ENCODE measurements around the gene THBS2. TPM values are rescaled to one million over a fixed set of nuclear protein-coding genes. Genes with fewer than 3 reads are reported as not detected.

Gene THBS2
- total and polyA plus RNA-seq, 10 of the 15 experiments (the other 5 are each of a cell fraction or from before 2014, with no cell fraction given): 0.07 to 0.10 TPM; not detected in 8

DNA sequence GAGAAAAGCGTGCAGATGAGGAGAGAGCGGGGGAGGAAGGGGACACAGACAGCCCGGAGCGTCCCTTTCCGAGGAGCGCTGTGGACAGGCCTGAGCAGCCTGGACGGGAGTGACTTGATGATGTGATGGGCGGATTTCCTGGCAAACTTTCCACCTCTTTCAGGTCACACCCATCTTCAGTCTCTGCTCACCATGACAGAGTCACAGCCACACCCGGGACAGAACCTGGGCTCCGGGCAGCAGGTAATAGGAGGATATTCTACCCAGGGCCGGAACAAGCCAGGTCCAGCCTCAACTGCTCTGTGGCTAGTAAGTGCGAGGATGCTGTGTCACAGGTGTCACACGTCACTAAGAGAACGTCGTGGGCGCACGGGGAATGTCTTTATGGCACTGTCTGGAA is 84.3 kb downstream of the THBS2 start:
- H3K27me3 ChIP-seq (replicated peaks in 1 of 2; ENCODE audit: control insufficient read depth in 2 of 2, insufficient read depth in 2 of 2, low read length in 1 of 2): no peaks in the 10 kb centered on the region
- SMC1A ChIA-PET (ENCODE audit: uncharacterized antibody, unreplicated experiment): no interaction called here
- no peak overlapping the region for H3K4me2 ChIP-seq (ENCODE audit: control insufficient read depth, insufficient read depth)
- no peaks in the 10 kb centered on the region for H3K9me3 ChIP-seq (replicated peaks; ENCODE audit: control insufficient read depth, insufficient read depth, low read length)
- H3K79me2 ChIP-seq (ENCODE audit: control insufficient read depth, insufficient read depth, low read length): no peaks in the 10 kb centered on the region
- no TSS peak for BruUV-seq (replicated peaks)
- POLR2A ChIA-PET: no interaction called here
- no peak overlapping the region for H2AFZ ChIP-seq (ENCODE audit: control insufficient read depth, low read depth, low read length)
- H3K36me3 ChIP-seq (ENCODE audit: control insufficient read depth in 2 of 2, insufficient read depth in 2 of 2, low read length in 1 of 2): no peaks in the 10 kb centered on the region
- 39% methylated on average over 14 of the region's 17 CpGs for WGBS (ENCODE audit: insufficient coverage, insufficient replicate concordance, low lambda C conversion rate, missing lambda C conversion rate)
- RAD21 ChIA-PET (ENCODE audit: unreplicated experiment): no interaction called here
- ATAC-seq (no peak), FAIRE-seq (no peak), DNase-seq (ENCODE audit: low read depth, low spot score) (no peak)
- TF ChIP-seq FOXK2 (IDR thresholded peaks at IDR 0.05): no peak
- TF ChIP-seq, protein P1, sequence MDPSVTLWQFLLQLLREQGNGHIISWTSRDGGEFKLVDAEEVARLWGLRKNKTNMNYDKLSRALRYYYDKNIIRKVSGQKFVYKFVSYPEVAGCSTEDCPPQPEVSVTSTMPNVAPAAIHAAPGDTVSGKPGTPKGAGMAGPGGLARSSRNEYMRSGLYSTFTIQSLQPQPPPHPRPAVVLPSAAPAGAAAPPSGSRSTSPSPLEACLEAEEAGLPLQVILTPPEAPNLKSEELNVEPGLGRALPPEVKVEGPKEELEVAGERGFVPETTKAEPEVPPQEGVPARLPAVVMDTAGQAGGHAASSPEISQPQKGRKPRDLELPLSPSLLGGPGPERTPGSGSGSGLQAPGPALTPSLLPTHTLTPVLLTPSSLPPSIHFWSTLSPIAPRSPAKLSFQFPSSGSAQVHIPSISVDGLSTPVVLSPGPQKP (IDR thresholded peaks at IDR 0.05; ENCODE audit: low read depth, low read length): no peak
- TF ChIP-seq, protein P2, sequence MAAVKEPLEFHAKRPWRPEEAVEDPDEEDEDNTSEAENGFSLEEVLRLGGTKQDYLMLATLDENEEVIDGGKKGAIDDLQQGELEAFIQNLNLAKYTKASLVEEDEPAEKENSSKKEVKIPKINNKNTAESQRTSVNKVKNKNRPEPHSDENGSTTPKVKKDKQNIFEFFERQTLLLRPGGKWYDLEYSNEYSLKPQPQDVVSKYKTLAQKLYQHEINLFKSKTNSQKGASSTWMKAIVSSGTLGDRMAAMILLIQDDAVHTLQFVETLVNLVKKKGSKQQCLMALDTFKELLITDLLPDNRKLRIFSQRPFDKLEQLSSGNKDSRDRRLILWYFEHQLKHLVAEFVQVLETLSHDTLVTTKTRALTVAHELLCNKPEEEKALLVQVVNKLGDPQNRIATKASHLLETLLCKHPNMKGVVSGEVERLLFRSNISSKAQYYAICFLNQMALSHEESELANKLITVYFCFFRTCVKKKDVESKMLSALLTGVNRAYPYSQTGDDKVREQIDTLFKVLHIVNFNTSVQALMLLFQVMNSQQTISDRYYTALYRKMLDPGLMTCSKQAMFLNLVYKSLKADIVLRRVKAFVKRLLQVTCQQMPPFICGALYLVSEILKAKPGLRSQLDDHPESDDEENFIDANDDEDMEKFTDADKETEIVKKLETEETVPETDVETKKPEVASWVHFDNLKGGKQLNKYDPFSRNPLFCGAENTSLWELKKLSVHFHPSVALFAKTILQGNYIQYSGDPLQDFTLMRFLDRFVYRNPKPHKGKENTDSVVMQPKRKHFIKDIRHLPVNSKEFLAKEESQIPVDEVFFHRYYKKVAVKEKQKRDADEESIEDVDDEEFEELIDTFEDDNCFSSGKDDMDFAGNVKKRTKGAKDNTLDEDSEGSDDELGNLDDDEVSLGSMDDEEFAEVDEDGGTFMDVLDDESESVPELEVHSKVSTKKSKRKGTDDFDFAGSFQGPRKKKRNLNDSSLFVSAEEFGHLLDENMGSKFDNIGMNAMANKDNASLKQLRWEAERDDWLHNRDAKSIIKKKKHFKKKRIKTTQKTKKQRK (IDR thresholded peaks at IDR 0.05; ENCODE audit: low read depth, low read length): no peak
- TF ChIP-seq, protein P3, sequence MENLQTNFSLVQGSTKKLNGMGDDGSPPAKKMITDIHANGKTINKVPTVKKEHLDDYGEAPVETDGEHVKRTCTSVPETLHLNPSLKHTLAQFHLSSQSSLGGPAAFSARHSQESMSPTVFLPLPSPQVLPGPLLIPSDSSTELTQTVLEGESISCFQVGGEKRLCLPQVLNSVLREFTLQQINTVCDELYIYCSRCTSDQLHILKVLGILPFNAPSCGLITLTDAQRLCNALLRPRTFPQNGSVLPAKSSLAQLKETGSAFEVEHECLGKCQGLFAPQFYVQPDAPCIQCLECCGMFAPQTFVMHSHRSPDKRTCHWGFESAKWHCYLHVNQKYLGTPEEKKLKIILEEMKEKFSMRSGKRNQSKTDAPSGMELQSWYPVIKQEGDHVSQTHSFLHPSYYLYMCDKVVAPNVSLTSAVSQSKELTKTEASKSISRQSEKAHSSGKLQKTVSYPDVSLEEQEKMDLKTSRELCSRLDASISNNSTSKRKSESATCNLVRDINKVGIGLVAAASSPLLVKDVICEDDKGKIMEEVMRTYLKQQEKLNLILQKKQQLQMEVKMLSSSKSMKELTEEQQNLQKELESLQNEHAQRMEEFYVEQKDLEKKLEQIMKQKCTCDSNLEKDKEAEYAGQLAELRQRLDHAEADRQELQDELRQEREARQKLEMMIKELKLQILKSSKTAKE (IDR thresholded peaks at IDR 0.05; ENCODE audit: low read depth, poor library complexity, severe bottlenecking): no peak
- intact Hi-C loops (cut with micrococcal nuclease; ENCODE audit: unreplicated experiment) (no loop called here), in situ Hi-C loops (cut with MboI) (no loop called here)
- H3K4me1 ChIP-seq (ENCODE audit: control insufficient read depth, insufficient read depth, low read length): no peaks in the 10 kb centered on the region
- H3K27ac ChIP-seq (ENCODE audit: control insufficient read depth, insufficient read depth): no peak overlapping the region
- no peak overlapping the region for H3K4me3 ChIP-seq
- CTCF ChIA-PET: no interaction called here
- no peak overlapping the region for H3K9ac ChIP-seq (ENCODE audit: control insufficient read depth, insufficient read depth, low read length)
- H4K20me1 ChIP-seq (ENCODE audit: control insufficient read depth, insufficient read depth): no peaks in the 10 kb centered on the region

Measured in GM12878 (cell line).